ENCODE results near the gene PCP2.
A peak's percentile ranks its signal among the peaks of the same experiment; 100 is the strongest.

Gene PCP2

GRCh38 chr19:7618771-7619510, 14.6 kb downstream of the PCP2 start:
- DNase-seq (ENCODE audit: low read depth in 2 of 2), result no peak

- DNase-seq (ENCODE audit: low read depth in 2 of 2), result no peak
Measured at GRCh38 chr19:7618348-7618747, 15.2 kb downstream of the PCP2 start.

- no peak for DNase-seq (ENCODE audit: low read depth in 2 of 2)
Measured at GRCh38 chr19:7617735-7618134, 15.8 kb downstream of the PCP2 start.

GRCh38 chr19:7617172-7617571, 16.3 kb downstream of the PCP2 start:
- DNase-seq (ENCODE audit: low read depth in 2 of 2), result no peak

- DNase-seq (ENCODE audit: low read depth in 2 of 2), result no peak
Measured at GRCh38 chr19:7614859-7615741, 18.4 kb downstream of the PCP2 start.

- no peak for DNase-seq (ENCODE audit: low read depth in 2 of 2)
Measured at GRCh38 chr19:7612282-7613274, 20.9 kb downstream of the PCP2 start.

- no peak for DNase-seq (ENCODE audit: low read depth in 2 of 2)
Measured at GRCh38 chr19:7611541-7612279, 21.8 kb downstream of the PCP2 start.

GRCh38 chr19:7610491-7611240, 22.9 kb downstream of the PCP2 start:
- no peak for DNase-seq (ENCODE audit: low read depth in 2 of 2)

GRCh38 chr19:7607874-7608560, 25.5 kb downstream of the PCP2 start:
- DNase-seq (ENCODE audit: low read depth in 2 of 2), result no peak

- DNase-seq (ENCODE audit: low read depth in 2 of 2), result no peak
Measured at GRCh38 chr19:7607212-7607873, 26.2 kb downstream of the PCP2 start.

- DNase-seq (ENCODE audit: low read depth in 2 of 2), result no peak
Measured at GRCh38 chr19:7606289-7606688, 27.2 kb downstream of the PCP2 start.

GRCh38 chr19:7605490-7606222, 27.9 kb downstream of the PCP2 start:
- peak; percentile 12 to 13 for DNase-seq (ENCODE audit: low read depth in 2 of 2)

GRCh38 chr19:7603919-7604318, 29.6 kb downstream of the PCP2 start:
- no peak for DNase-seq (ENCODE audit: low read depth in 2 of 2)

- no peak for DNase-seq (ENCODE audit: low read depth in 2 of 2)
Measured at GRCh38 chr19:7602935-7603497, 30.5 kb downstream of the PCP2 start.

- DNase-seq (ENCODE audit: low read depth in 2 of 2), result no peak
Measured at GRCh38 chr19:7602240-7602934, 31.1 kb downstream of the PCP2 start.

- no peak for DNase-seq (ENCODE audit: low read depth in 2 of 2)
Measured at GRCh38 chr19:7600721-7601120, 32.8 kb downstream of the PCP2 start.

GRCh38 chr19:7598180-7598579, 35.3 kb downstream of the PCP2 start:
- no peak for DNase-seq (ENCODE audit: low read depth in 2 of 2)

- no peak for DNase-seq (ENCODE audit: low read depth in 2 of 2)
Measured at GRCh38 chr19:7597689-7598088, 35.8 kb downstream of the PCP2 start.

Data from activated CD4-positive, alpha-beta T cell treated with anti-CD3 and anti-CD28 coated beads for 24 hours (primary cell).